Measurements from ENCODE around the gene CHTOP.

DNA sequence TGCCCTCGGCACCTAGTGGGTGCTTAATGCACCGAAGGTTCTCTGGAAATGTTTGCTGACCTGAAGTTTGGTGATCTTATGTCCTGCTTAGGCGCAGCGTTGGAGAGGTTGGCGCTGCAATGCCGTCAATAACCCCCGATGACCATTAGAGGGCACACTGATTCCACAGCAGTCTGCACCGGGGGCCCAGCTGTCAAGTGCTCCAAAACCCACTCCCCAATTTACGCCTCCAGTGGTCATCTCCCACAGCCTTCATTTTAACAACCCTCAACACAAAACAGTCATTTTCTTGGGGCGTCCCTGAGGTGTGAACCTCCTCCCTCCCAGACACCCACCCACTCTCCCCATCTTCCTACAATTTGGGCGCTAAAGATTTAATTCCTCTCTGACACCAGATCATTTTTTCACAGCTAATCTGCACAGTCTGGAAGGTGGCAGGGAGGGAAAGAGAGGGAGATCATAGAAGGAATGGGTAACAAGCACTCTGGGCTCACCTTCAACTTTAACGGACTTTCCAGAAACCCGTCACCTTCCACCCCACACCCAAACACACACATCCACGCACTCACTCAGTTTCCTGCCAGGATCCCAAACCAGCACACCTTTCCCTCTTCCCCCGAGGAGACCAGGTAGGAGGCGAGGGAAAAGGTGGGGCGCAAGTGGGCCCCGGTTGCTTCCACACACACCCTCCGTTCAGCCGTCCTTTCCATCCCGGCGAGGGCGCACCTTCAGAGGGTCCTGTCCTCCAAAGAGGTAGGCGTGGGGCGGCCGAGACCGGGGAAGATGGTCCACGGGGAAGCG is 44.1 kb downstream of the CHTOP start:
- no peak for TF ChIP-seq POLR2A (IDR thresholded peaks at IDR 0.05)
- TF ChIP-seq, protein P1, sequence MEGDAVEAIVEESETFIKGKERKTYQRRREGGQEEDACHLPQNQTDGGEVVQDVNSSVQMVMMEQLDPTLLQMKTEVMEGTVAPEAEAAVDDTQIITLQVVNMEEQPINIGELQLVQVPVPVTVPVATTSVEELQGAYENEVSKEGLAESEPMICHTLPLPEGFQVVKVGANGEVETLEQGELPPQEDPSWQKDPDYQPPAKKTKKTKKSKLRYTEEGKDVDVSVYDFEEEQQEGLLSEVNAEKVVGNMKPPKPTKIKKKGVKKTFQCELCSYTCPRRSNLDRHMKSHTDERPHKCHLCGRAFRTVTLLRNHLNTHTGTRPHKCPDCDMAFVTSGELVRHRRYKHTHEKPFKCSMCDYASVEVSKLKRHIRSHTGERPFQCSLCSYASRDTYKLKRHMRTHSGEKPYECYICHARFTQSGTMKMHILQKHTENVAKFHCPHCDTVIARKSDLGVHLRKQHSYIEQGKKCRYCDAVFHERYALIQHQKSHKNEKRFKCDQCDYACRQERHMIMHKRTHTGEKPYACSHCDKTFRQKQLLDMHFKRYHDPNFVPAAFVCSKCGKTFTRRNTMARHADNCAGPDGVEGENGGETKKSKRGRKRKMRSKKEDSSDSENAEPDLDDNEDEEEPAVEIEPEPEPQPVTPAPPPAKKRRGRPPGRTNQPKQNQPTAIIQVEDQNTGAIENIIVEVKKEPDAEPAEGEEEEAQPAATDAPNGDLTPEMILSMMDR (IDR thresholded peaks at IDR 0.05): peak; percentile 57 to 77 (median 77)
